Progenitor cell of endocrine pancreas (in vitro differentiated cells): ENCODE results near the gene ATP10A. TPM values are rescaled to one million over a fixed set of nuclear protein-coding genes. Genes with fewer than 3 reads are reported as not detected.

Experiments
- DNase-seq: peaks from one replicate; pipeline ENCODE4 v3.0.0; 2021; ENCODE audit warnings: low spot score; ENCODE audit not compliant: unreplicated experiment
- H3K27ac Mint-ChIP-seq: 2 replicates; pipeline ENCODE4 v1.8.0; 2021; ENCODE audit warnings: mild to moderate bottlenecking, moderate library complexity, mixed read lengths
- H3K27me3 Mint-ChIP-seq: 2 replicates; pipeline ENCODE4 v1.8.0; 2021; ENCODE audit warnings: mixed read lengths
- H3K36me3 Mint-ChIP-seq: 2 replicates; pipeline ENCODE4 v1.8.0; 2022; ENCODE audit warnings: mixed read lengths; ENCODE audit not compliant: insufficient read depth
- H3K4me1 Mint-ChIP-seq: 2 replicates; pipeline ENCODE4 v1.8.0; 2021; ENCODE audit warnings: low read depth, mixed read lengths
- H3K4me3 Mint-ChIP-seq: 2 replicates; pipeline ENCODE4 v1.8.0; 2021; ENCODE audit warnings: low read depth, mild to moderate bottlenecking, moderate library complexity, mixed read lengths
- H3K9me3 Mint-ChIP-seq: 2 replicates; pipeline ENCODE4 v1.8.0; 2021; ENCODE audit warnings: low read depth, mixed read lengths
- total RNA-seq: library from RNA; stranded (reverse); gene quantifications from 2 replicates; pipeline ENCODE4 v1.2.1, GENCODE V29; 2021
- TF ChIP-seq, protein P1 (sequence below): fragments of 200-600 bp; sonication (generic); IDR thresholded peaks from one replicate; pipeline ENCODE4 v1.5.0; 2021; ENCODE audit warnings: antibody characterized with exemption, mild to moderate bottlenecking; ENCODE audit not compliant: unreplicated experiment

Gene ATP10A
- total RNA-seq, 1 donor from 2014 or later: 0.07 TPM

DNA sequence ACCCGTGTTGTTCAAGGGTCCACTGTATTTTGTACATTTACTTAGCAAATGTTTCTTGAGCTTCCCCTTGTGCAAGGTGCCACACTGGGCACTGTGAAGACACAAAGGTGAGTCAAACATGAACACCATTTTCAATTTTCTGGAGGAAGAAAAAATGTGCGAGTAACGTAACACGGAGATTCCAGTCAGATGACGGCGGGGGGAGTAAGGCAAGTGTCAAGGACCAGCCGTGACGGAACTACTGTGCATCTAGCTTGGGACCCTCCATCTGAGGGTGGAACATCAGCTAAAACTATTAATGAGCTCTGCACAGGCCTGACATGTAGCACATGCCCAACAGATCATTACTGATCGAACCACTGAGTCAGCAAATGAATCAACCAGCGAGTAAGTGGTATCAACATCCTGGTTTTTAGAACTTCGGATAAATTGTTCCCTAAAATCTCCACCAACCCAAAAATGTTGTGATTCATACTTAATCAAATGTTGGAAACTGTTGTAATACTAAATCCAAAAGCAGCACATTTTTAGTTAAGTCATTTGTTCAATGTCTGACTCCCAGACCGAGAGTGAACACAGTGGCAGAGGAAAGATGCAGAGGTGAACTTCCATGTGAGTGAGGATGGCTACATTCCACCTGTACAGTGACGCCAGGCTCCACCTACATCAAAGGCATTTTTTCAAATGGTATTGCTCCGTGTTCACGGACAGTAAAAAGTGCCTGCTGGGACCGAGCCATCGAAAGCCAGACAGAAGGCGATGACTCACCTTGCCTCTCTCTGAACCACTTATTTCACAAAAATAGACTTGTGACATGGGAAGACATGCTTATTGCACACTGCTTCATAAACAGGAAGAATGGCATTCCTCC is 172.2 kb downstream of the ATP10A start:
- DNase-seq: no peak
- H3K4me1 Mint-ChIP-seq: peaks cover 1% of the 10 kb centered on the region
- H3K4me3 Mint-ChIP-seq: no peak overlapping the region
- no peaks in the 10 kb centered on the region for H3K9me3 Mint-ChIP-seq
- H3K36me3 Mint-ChIP-seq: no peaks in the 10 kb centered on the region
- TF ChIP-seq, protein P1, sequence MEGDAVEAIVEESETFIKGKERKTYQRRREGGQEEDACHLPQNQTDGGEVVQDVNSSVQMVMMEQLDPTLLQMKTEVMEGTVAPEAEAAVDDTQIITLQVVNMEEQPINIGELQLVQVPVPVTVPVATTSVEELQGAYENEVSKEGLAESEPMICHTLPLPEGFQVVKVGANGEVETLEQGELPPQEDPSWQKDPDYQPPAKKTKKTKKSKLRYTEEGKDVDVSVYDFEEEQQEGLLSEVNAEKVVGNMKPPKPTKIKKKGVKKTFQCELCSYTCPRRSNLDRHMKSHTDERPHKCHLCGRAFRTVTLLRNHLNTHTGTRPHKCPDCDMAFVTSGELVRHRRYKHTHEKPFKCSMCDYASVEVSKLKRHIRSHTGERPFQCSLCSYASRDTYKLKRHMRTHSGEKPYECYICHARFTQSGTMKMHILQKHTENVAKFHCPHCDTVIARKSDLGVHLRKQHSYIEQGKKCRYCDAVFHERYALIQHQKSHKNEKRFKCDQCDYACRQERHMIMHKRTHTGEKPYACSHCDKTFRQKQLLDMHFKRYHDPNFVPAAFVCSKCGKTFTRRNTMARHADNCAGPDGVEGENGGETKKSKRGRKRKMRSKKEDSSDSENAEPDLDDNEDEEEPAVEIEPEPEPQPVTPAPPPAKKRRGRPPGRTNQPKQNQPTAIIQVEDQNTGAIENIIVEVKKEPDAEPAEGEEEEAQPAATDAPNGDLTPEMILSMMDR: no peak
- peaks cover under 1% of the 10 kb centered on the region for H3K27me3 Mint-ChIP-seq
- H3K27ac Mint-ChIP-seq: no peak overlapping the region

DNA sequence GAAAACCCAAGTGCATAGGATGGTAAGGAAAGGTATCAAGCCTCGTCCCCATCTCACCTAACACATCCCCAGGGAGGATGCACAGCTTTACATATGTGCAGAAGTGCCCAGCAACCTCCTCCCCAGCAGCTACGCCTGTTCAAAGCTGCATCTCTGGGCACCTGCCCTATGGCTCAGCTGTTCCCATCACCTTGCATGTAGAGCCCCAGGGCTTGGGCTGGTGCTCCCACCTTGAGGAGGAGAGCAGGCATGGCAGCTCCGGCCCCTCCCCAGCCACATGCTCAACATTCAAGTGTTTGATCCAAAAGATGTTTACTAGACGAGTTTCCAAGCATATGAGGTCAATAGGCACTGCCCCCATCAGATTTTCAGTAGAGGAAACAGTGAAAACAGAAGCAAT is 173.5 kb downstream of the ATP10A start:
- TF ChIP-seq, protein P1: peak; percentile 40
- no peaks in the 10 kb centered on the region for H3K36me3 Mint-ChIP-seq
- H3K27ac Mint-ChIP-seq: no peak overlapping the region
- no peaks in the 10 kb centered on the region for H3K27me3 Mint-ChIP-seq
- no peak overlapping the region for H3K4me3 Mint-ChIP-seq
- no peak for DNase-seq
- no peaks in the 10 kb centered on the region for H3K9me3 Mint-ChIP-seq
- peaks cover 9% of the 10 kb centered on the region for H3K4me1 Mint-ChIP-seq

DNA sequence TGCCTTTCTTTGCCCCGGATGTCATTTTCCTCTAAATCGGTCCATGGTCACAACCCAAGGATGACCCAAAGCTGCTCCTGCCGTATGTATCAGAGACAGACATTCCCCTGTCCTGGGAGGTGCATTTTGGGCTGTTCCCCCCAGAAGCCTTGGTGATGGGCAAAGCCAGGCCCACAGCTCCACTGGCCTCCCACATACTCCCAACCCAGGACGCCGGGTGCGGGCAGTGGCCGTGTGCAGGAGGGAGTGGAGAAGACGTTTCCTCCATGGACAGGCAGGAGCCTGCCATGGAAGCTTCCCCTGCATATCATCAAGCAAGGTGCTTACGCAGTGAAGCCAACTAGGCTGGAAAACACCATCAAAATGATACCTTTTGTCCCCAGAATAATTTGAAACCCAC is 175.0 kb downstream of the ATP10A start:
- no peak overlapping the region for H3K4me3 Mint-ChIP-seq
- DNase-seq: no peak
- H3K36me3 Mint-ChIP-seq: no peaks in the 10 kb centered on the region
- H3K27me3 Mint-ChIP-seq: no peaks in the 10 kb centered on the region
- H3K27ac Mint-ChIP-seq: no peak overlapping the region
- peaks cover 9% of the 10 kb centered on the region for H3K4me1 Mint-ChIP-seq
- H3K9me3 Mint-ChIP-seq: no peaks in the 10 kb centered on the region
- TF ChIP-seq, protein P1: no peak

DNA sequence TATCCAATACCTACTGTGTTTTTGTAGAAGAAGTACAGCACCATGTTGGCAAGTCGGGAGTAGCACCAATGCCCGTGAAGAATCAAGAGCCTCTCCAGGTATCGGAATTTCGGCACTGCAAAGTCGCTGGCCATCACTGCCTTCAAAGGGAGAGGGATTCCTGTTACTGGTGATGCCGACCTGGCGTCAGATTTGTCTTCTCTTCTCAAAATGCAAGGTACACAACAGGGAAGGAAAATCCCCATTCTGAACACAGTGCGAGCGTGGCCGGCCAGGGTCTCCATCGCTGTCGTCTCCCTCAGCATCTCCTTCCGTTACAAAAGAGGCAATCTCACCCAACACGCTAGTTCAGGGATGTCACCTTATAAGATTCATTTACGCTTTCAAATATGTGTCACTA is 175.4 kb downstream of the ATP10A start:
- no peaks in the 10 kb centered on the region for H3K9me3 Mint-ChIP-seq
- H3K36me3 Mint-ChIP-seq: no peaks in the 10 kb centered on the region
- no peak for DNase-seq
- H3K4me1 Mint-ChIP-seq: peaks cover 9% of the 10 kb centered on the region
- TF ChIP-seq, protein P1: no peak
- H3K27ac Mint-ChIP-seq: no peak overlapping the region
- no peak overlapping the region for H3K4me3 Mint-ChIP-seq
- no peaks in the 10 kb centered on the region for H3K27me3 Mint-ChIP-seq

DNA sequence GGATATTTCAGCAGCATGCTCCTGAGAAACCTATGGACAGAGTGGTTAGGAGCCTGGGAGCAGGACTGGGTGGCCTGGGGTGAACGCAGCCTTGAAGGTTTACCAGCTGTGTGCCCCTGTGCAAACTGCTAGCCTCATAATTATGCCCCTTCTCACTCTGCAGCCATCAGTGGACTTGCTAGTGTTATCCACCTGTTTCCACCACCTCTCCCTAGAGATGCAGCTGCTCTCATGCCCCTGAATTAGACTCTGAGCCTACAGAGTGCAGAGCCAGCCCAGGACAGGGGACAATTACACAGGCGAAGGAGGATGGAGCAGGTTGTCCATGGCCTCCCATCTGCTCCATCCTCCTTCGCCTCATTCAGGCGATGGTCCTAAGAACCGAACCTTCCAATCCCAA is 175.9 kb downstream of the ATP10A start:
- H3K27me3 Mint-ChIP-seq: no peaks in the 10 kb centered on the region
- no peak overlapping the region for H3K27ac Mint-ChIP-seq
- H3K4me3 Mint-ChIP-seq: no peak overlapping the region
- H3K36me3 Mint-ChIP-seq: no peaks in the 10 kb centered on the region
- TF ChIP-seq, protein P1: no peak
- H3K4me1 Mint-ChIP-seq: peaks cover 9% of the 10 kb centered on the region
- no peak for DNase-seq
- H3K9me3 Mint-ChIP-seq: no peaks in the 10 kb centered on the region
